WTC11 (cell line): ENCODE data around the gene PTPN2. TPM values are rescaled to one million over a fixed set of nuclear protein-coding genes. Genes with fewer than 3 reads are reported as not detected.
A peak's percentile ranks its signal among the peaks of the same experiment; 100 is the strongest.

ENCODE experiments used
- ATAC-seq: fragments of 200-7000 bp; cut with Tn5 transposase; 2 replicates; pipeline ENCODE4 v1.10.0; 2021; ENCODE audit warnings: mild to moderate bottlenecking, moderate library complexity
- CTCF ChIA-PET: fragments of 300-600 bp; sonication (Branson Sonifier 250); formaldehyde crosslinking; loops from one replicate; lab custom pipeline; 2021; ENCODE audit warnings: antibody characterized with exemption; lab: Charles Lee
- POLR2A ChIA-PET: fragments of 350-600 bp; sonication (Branson Sonifier 250); formaldehyde crosslinking; loops from one replicate; lab custom pipeline; 2021; ENCODE audit warnings: antibody characterized with exemption; lab: Charles Lee
- DNase-seq: peaks from one replicate; pipeline ENCODE4 v3.0.0; 2021; ENCODE audit warnings: low spot score
- H3K27ac Mint-ChIP-seq: 2 replicates; pipeline ENCODE4 v1.8.0; 2021; ENCODE audit warnings: mixed read lengths
- H3K27me3 Mint-ChIP-seq: 2 replicates; pipeline ENCODE4 v1.8.0; 2021; ENCODE audit warnings: low read depth, mild to moderate bottlenecking, moderate library complexity, mixed read lengths
- H3K36me3 Mint-ChIP-seq: 2 replicates; pipeline ENCODE4 v1.8.0; 2021; ENCODE audit warnings: mixed read lengths
- H3K4me1 Mint-ChIP-seq: 2 replicates; pipeline ENCODE4 v1.8.0; 2022; ENCODE audit warnings: mixed read lengths
- H3K4me3 Mint-ChIP-seq: 2 replicates; pipeline ENCODE4 v1.8.0; 2021; ENCODE audit warnings: mild to moderate bottlenecking, moderate library complexity, mixed read lengths
- H3K9me3 Mint-ChIP-seq: 2 replicates; pipeline ENCODE4 v1.8.0; 2021; ENCODE audit warnings: mixed read lengths
- ATF3 ChIP-seq: sonication (generic); formaldehyde crosslinking; conservative IDR thresholded peaks from 2 replicates; pipeline ENCODE4 v1.8.1; 2022; ENCODE audit warnings: mild to moderate bottlenecking, missing genetic modification reagents
- FOXJ3 ChIP-seq: sonication (generic); formaldehyde crosslinking; IDR thresholded peaks from 2 replicates; pipeline ENCODE4 v1.9.0; 2021; ENCODE audit warnings: missing genetic modification reagents, mild to moderate bottlenecking, borderline replicate concordance
- IRF2 ChIP-seq: sonication (generic); formaldehyde crosslinking; IDR thresholded peaks from 2 replicates; pipeline ENCODE4 v1.8.0; 2022; ENCODE audit warnings: low read depth, missing genetic modification reagents, borderline replicate concordance
- KAT7 ChIP-seq: sonication (generic); formaldehyde crosslinking; IDR thresholded peaks from 2 replicates; pipeline ENCODE4 v1.8.1; 2023; ENCODE audit warnings: missing genetic modification reagents, mild to moderate bottlenecking, borderline replicate concordance
- NFE2L1 ChIP-seq: sonication (generic); formaldehyde crosslinking; IDR thresholded peaks from 2 replicates; pipeline ENCODE4 v1.8.1; 2023; ENCODE audit warnings: missing genetic modification reagents
- OVOL2 ChIP-seq: fragments of 250-450 bp; sonication (Bioruptor Pico); IDR thresholded peaks from 2 replicates; pipeline ENCODE4 v1.9.0; 2021; ENCODE audit warnings: mild to moderate bottlenecking, borderline replicate concordance
- SMAD3 ChIP-seq: sonication (generic); formaldehyde crosslinking; IDR thresholded peaks from 2 replicates; pipeline ENCODE4 v1.8.0; 2022; ENCODE audit warnings: missing genetic modification reagents, mild to moderate bottlenecking, borderline replicate concordance
- ZNF138 ChIP-seq: sonication (generic); formaldehyde crosslinking; conservative IDR thresholded peaks from 2 replicates; pipeline ENCODE4 v1.8.1; 2022; ENCODE audit warnings: mild to moderate bottlenecking, moderate library complexity, missing genetic modification reagents
- ZNF425 ChIP-seq: fragments of 250-450 bp; sonication (Bioruptor Pico); conservative IDR thresholded peaks from 2 replicates; pipeline ENCODE4 v1.9.0; 2021; ENCODE audit warnings: mild to moderate bottlenecking
- total RNA-seq: library from RNA; stranded (reverse); gene quantifications from 3 replicates; pipeline ENCODE4 v1.2.3, GENCODE V29; 2021
- TF ChIP-seq, protein P1 (sequence below): sonication (generic); formaldehyde crosslinking; IDR thresholded peaks from 2 replicates; pipeline ENCODE4 v1.8.1; 2023; ENCODE audit warnings: mild to moderate bottlenecking, missing genetic modification reagents, moderate library complexity
- TF ChIP-seq, protein P2 (sequence below): sonication (generic); formaldehyde crosslinking; IDR thresholded peaks from 2 replicates; pipeline ENCODE4 v1.8.1; 2023; ENCODE audit warnings: mild to moderate bottlenecking, missing genetic modification reagents, borderline replicate concordance
- TF ChIP-seq, protein P3 (sequence below): sonication (generic); formaldehyde crosslinking; IDR thresholded peaks from 2 replicates; pipeline ENCODE4 v1.8.1; 2022; ENCODE audit warnings: missing genetic modification reagents, borderline replicate concordance
- TF ChIP-seq, protein P4 (sequence below): sonication (generic); formaldehyde crosslinking; IDR thresholded peaks from 2 replicates; pipeline ENCODE4 v1.8.1; 2022; ENCODE audit warnings: low read depth, mild to moderate bottlenecking, moderate library complexity, missing genetic modification reagents, borderline replicate concordance
- TF ChIP-seq, protein P5 (sequence below): sonication (generic); formaldehyde crosslinking; IDR thresholded peaks from 2 replicates; pipeline ENCODE4 v1.8.0; 2023; ENCODE audit warnings: missing genetic modification reagents

Gene PTPN2
- total RNA-seq, 1 experiment from 2014 or later: 37.7 TPM

GRCh38 chr18:12839526-12840196 lies 44.4 kb downstream of the PTPN2 start (continued):
- TF ChIP-seq, protein P1, sequence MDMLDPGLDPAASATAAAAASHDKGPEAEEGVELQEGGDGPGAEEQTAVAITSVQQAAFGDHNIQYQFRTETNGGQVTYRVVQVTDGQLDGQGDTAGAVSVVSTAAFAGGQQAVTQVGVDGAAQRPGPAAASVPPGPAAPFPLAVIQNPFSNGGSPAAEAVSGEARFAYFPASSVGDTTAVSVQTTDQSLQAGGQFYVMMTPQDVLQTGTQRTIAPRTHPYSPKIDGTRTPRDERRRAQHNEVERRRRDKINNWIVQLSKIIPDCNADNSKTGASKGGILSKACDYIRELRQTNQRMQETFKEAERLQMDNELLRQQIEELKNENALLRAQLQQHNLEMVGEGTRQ (CRISPR knock-in tag): no peak
- TF ChIP-seq, protein P2, sequence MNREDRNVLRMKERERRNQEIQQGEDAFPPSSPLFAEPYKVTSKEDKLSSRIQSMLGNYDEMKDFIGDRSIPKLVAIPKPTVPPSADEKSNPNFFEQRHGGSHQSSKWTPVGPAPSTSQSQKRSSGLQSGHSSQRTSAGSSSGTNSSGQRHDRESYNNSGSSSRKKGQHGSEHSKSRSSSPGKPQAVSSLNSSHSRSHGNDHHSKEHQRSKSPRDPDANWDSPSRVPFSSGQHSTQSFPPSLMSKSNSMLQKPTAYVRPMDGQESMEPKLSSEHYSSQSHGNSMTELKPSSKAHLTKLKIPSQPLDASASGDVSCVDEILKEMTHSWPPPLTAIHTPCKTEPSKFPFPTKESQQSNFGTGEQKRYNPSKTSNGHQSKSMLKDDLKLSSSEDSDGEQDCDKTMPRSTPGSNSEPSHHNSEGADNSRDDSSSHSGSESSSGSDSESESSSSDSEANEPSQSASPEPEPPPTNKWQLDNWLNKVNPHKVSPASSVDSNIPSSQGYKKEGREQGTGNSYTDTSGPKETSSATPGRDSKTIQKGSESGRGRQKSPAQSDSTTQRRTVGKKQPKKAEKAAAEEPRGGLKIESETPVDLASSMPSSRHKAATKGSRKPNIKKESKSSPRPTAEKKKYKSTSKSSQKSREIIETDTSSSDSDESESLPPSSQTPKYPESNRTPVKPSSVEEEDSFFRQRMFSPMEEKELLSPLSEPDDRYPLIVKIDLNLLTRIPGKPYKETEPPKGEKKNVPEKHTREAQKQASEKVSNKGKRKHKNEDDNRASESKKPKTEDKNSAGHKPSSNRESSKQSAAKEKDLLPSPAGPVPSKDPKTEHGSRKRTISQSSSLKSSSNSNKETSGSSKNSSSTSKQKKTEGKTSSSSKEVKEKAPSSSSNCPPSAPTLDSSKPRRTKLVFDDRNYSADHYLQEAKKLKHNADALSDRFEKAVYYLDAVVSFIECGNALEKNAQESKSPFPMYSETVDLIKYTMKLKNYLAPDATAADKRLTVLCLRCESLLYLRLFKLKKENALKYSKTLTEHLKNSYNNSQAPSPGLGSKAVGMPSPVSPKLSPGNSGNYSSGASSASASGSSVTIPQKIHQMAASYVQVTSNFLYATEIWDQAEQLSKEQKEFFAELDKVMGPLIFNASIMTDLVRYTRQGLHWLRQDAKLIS (CRISPR knock-in tag): no peak
- TF ChIP-seq, protein P3, sequence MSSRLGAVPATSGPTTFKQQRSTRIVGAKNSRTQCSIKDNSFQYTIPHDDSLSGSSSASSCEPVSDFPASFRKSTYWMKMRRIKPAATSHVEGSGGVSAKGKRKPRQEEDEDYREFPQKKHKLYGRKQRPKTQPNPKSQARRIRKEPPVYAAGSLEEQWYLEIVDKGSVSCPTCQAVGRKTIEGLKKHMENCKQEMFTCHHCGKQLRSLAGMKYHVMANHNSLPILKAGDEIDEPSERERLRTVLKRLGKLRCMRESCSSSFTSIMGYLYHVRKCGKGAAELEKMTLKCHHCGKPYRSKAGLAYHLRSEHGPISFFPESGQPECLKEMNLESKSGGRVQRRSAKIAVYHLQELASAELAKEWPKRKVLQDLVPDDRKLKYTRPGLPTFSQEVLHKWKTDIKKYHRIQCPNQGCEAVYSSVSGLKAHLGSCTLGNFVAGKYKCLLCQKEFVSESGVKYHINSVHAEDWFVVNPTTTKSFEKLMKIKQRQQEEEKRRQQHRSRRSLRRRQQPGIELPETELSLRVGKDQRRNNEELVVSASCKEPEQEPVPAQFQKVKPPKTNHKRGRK: no peak
- no peak for TF ChIP-seq NFE2L1 (CRISPR knock-in tag)
- TF ChIP-seq, protein P4, sequence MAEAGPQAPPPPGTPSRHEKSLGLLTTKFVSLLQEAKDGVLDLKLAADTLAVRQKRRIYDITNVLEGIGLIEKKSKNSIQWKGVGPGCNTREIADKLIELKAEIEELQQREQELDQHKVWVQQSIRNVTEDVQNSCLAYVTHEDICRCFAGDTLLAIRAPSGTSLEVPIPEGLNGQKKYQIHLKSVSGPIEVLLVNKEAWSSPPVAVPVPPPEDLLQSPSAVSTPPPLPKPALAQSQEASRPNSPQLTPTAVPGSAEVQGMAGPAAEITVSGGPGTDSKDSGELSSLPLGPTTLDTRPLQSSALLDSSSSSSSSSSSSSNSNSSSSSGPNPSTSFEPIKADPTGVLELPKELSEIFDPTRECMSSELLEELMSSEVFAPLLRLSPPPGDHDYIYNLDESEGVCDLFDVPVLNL: no peak
- TF ChIP-seq IRF2 (CRISPR knock-in tag): no peak
- TF ChIP-seq ZNF138 (CRISPR knock-in tag): no peak
- no peak for TF ChIP-seq ATF3 (CRISPR knock-in tag)
- TF ChIP-seq, all 79 proteins: peak for 0

DNA sequence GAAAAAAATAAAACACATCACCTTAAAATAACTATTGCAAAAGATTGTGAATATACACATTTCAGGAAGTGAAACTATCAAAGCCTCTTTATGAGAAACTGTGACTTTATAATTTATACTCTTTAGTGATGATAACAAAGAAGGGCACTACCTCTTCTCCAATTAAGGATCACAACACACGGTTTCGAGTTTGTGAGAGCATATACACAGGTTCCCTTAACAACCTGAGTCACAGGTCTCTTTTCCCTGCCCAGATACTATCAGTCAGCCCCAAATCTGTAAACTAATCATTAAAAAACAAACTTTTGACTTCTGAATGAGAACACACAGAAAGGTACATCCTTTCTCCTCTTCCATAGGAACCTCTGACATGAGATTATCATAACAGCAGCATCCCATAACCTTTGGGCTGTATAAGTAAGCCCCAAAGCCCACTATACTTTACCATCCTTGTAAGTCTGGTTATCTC lies 44.9 kb downstream of the PTPN2 start:
- Mint-ChIP-seq H3K4me3 (no peak overlapping the region), H3K9me3 (no peaks in the 10 kb centered on the region), H3K36me3 (0 out of 2 replicates have a peak, but pooled peaks cover 6% of the 10 kb centered on the region), H3K4me1 (peaks cover 55% of the 10 kb centered on the region), H3K27ac (peak overlapping the region; percentile 39; the same call in 1 of the 2 replicates), H3K27me3 (no peaks in the 10 kb centered on the region)
- ChIA-PET CTCF (interaction anchor here (1.4 kb wide), 1 partner anchor 95 kb away, joined by 3 read pairs; no protein-coding TSS in a partner anchor), POLR2A (no interaction called here)
- TF ChIP-seq KAT7 (CRISPR knock-in tag) (no peak), ZNF425 (CRISPR knock-in tag) (no peak), OVOL2 (CRISPR knock-in tag) (no peak), SMAD3 (CRISPR knock-in tag) (no peak), FOXJ3 (CRISPR knock-in tag) (no peak)
- TF ChIP-seq, protein P5, sequence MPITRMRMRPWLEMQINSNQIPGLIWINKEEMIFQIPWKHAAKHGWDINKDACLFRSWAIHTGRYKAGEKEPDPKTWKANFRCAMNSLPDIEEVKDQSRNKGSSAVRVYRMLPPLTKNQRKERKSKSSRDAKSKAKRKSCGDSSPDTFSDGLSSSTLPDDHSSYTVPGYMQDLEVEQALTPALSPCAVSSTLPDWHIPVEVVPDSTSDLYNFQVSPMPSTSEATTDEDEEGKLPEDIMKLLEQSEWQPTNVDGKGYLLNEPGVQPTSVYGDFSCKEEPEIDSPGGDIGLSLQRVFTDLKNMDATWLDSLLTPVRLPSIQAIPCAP (CRISPR knock-in tag): no peak
- no peak for ATAC-seq
- DNase-seq: no peak
